GM18868 (cell line): Measurements from ENCODE around the gene COQ9.
"Not testable (repeated sequence)": the region's sequence is repeated elsewhere in the genome, so short reads cannot be mapped to it uniquely, and the experiment has no call there.

ENCODE experiments used
- ATAC-seq: cut with Tn5 transposase; IDR thresholded peaks from one replicate; pipeline ENCODE4 v1.9.1; 2021; ENCODE audit warnings: mild to moderate bottlenecking, moderate library complexity; ENCODE audit not compliant: unreplicated experiment

Gene COQ9

GRCh38 chr16:57483725-57484514 lies 36.6 kb downstream of the COQ9 start:
- ATAC-seq, result no peak

GRCh38 chr16:57484515-57485005 lies 37.3 kb downstream of the COQ9 start:
- ATAC-seq, result no peak

- ATAC-seq, result no peak
Observed at GRCh38 chr16:57485091-57485915, 38.0 kb downstream of the COQ9 start.

- peak; percentile 93 for ATAC-seq
Observed at GRCh38 chr16:57485916-57486857, 38.9 kb downstream of the COQ9 start, which contains the start of gene DOK4. Gene DOK4 (minus strand): TSS chr16:57486493. CDS start chr16:57479507, 6,986 bp downstream.

GRCh38 chr16:57486858-57487834 lies 39.9 kb downstream of the COQ9 start:
- ATAC-seq, result no peak

GRCh38 chr16:57489229-57489628 lies 42.0 kb downstream of the COQ9 start:
- ATAC-seq, result no peak

GRCh38 chr16:57493767-57494166 lies 46.5 kb downstream of the COQ9 start:
- no peak for ATAC-seq

GRCh38 chr16:57497121-57497520 lies 49.8 kb downstream of the COQ9 start:
- no peak for ATAC-seq

GRCh38 chr16:57498031-57498430 lies 50.8 kb downstream of the COQ9 start:
- no peak for ATAC-seq

GRCh38 chr16:57499941-57500340 lies 52.7 kb downstream of the COQ9 start:
- not testable (repeated sequence) for ATAC-seq

- ATAC-seq, result no peak
Observed at GRCh38 chr16:57500578-57501111, 53.4 kb downstream of the COQ9 start.

- no peak for ATAC-seq
Observed at GRCh38 chr16:57501492-57501891, 54.2 kb downstream of the COQ9 start.

- no peak for ATAC-seq
Observed at GRCh38 chr16:57502048-57502775, 54.9 kb downstream of the COQ9 start.

- ATAC-seq, result no peak
Observed at GRCh38 chr16:57503366-57503765, 56.1 kb downstream of the COQ9 start.

- ATAC-seq, result no peak
Observed at GRCh38 chr16:57504001-57504400, 56.7 kb downstream of the COQ9 start.

- ATAC-seq, result no peak
Observed at GRCh38 chr16:57504491-57504890, 57.2 kb downstream of the COQ9 start.

- ATAC-seq, result no peak
Observed at GRCh38 chr16:57505169-57505568, 57.9 kb downstream of the COQ9 start.
